Adipocyte (in vitro differentiated cells): Measurements from ENCODE around the gene ZMYND11.
"Not testable (repeated sequence)": the region's sequence is repeated elsewhere in the genome, so short reads cannot be mapped to it uniquely, and the experiment has no call there.

Experiments used
- DNase-seq: peaks from one replicate; pipeline ENCODE4 v3.0.0-alpha.2; 2015; ENCODE audit warnings: low read depth
- H3K27me3 ChIP-seq: replicated peaks from 2 replicates; pipeline ENCODE4 v1.7.0; 2013; ENCODE audit warnings: mild to moderate bottlenecking, low read length, moderate library complexity; ENCODE audit not compliant: control insufficient read depth, insufficient read depth
- H3K36me3 ChIP-seq: 2 replicates; pipeline ENCODE4 v1.7.0; 2013; ENCODE audit warnings: low read length, mild to moderate bottlenecking, moderate library complexity; ENCODE audit not compliant: control insufficient read depth, insufficient read depth, severe bottlenecking
- H3K4me1 ChIP-seq: 2 replicates; pipeline ENCODE4 v1.7.0; 2013; ENCODE audit warnings: mild to moderate bottlenecking, low read length, moderate library complexity; ENCODE audit not compliant: control insufficient read depth, insufficient read depth
- H3K4me3 ChIP-seq: 2 replicates; pipeline ENCODE4 v1.7.0; 2013; ENCODE audit warnings: mild to moderate bottlenecking, low read length, moderate library complexity
- H3K9ac ChIP-seq: 2 replicates; pipeline ENCODE4 v1.7.0; 2013; ENCODE audit warnings: mild to moderate bottlenecking, low read length, moderate library complexity
- H3K9me3 ChIP-seq: 2 replicates; pipeline ENCODE4 v1.7.0; 2013; ENCODE audit warnings: mild to moderate bottlenecking, low read length, moderate library complexity; ENCODE audit not compliant: control insufficient read depth

The ZMYND11 gene

GRCh38 chr10:287026-287709 lies 151.9 kb downstream of the ZMYND11 start:
- H3K9me3 ChIP-seq: no peaks in the 10 kb centered on the region
- H3K9ac ChIP-seq: no peak overlapping the region
- peaks cover 68% of the 10 kb centered on the region for H3K36me3 ChIP-seq
- peak; percentile 34 for DNase-seq
- no peak overlapping the region for H3K4me3 ChIP-seq
- peaks cover 6% of the 10 kb centered on the region for H3K4me1 ChIP-seq
- H3K27me3 ChIP-seq: no peaks in the 10 kb centered on the region

DNA sequence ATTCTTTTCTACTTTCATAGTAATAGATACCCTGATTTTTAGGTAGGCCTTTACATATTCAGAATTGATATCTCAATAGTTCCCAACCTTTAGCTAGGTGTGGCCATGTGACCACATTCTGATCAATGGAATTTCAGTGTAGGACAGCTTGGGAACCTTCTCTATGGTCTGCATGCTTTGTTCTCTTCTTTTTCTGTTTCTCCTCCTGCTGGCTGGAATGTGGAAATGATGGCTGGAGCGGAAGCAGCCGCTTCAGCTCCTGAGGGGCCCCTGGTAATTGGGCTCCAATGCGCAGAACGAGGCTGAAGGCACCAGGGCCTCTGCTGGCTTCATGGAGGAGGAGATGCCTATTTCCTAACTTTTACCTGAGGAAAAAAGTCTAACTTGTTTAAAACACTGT lies 152.6 kb downstream of the ZMYND11 start:
- no peaks in the 10 kb centered on the region for H3K4me1 ChIP-seq
- H3K9me3 ChIP-seq: no peaks in the 10 kb centered on the region
- H3K9ac ChIP-seq: no peak overlapping the region
- no peak overlapping the region for H3K4me3 ChIP-seq
- no peaks in the 10 kb centered on the region for H3K27me3 ChIP-seq
- DNase-seq: peak; percentile 25
- H3K36me3 ChIP-seq: peaks cover 62% of the 10 kb centered on the region

GRCh38 chr10:288316-289200 lies 153.3 kb downstream of the ZMYND11 start:
- peaks cover 54% of the 10 kb centered on the region for H3K36me3 ChIP-seq
- H3K9ac ChIP-seq: no peak overlapping the region
- no peaks in the 10 kb centered on the region for H3K27me3 ChIP-seq
- no peaks in the 10 kb centered on the region for H3K4me1 ChIP-seq
- no peaks in the 10 kb centered on the region for H3K9me3 ChIP-seq
- DNase-seq: no peak
- H3K4me3 ChIP-seq: no peak overlapping the region

GRCh38 chr10:289581-289980 lies 154.3 kb downstream of the ZMYND11 start:
- H3K9me3 ChIP-seq: no peaks in the 10 kb centered on the region
- H3K27me3 ChIP-seq: no peaks in the 10 kb centered on the region
- no peak for DNase-seq
- no peak overlapping the region for H3K4me3 ChIP-seq
- peaks cover 47% of the 10 kb centered on the region for H3K36me3 ChIP-seq
- H3K9ac ChIP-seq: peak overlapping the region; percentile 7
- H3K4me1 ChIP-seq: no peaks in the 10 kb centered on the region

- Histone ChIP-seq H3K27me3 (no peaks in the 10 kb centered on the region), H3K4me1 (no peaks in the 10 kb centered on the region), H3K4me3 (no peak overlapping the region), H3K9ac (peak overlapping the region; percentile 7), H3K9me3 (no peaks in the 10 kb centered on the region), H3K36me3 (peaks cover 42% of the 10 kb centered on the region)
- no peak for DNase-seq
Observed at GRCh38 chr10:290026-290725, 154.9 kb downstream of the ZMYND11 start.

DNA sequence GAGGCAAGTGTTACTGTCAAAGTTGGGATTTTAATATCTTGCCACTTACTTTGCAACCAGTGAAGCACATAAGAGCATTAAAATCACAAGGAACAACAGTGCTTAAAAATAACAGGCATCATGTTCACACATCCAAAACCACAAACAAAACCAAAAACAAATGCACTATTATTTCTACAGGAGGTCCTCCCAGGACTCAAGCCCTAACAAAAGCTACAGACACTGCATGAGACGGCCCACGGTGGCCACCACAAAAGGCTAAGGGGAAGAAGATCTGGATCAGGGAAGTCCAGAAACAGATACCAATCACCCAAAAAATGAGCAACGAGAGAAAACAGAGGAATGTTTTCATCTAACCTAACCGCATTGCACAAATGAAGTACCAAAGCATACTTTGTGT lies 158.4 kb downstream of the ZMYND11 start:
- H3K27me3 ChIP-seq: no peaks in the 10 kb centered on the region
- H3K4me3 ChIP-seq: no peak overlapping the region
- H3K9me3 ChIP-seq: no peaks in the 10 kb centered on the region
- H3K36me3 ChIP-seq: peaks cover 19% of the 10 kb centered on the region
- H3K9ac ChIP-seq: no peak overlapping the region
- H3K4me1 ChIP-seq: peaks cover 9% of the 10 kb centered on the region
- DNase-seq: no peak

- no peaks in the 10 kb centered on the region for H3K9me3 ChIP-seq
- H3K4me1 ChIP-seq: peaks cover 9% of the 10 kb centered on the region
- no peaks in the 10 kb centered on the region for H3K27me3 ChIP-seq
- peaks cover 24% of the 10 kb centered on the region for H3K36me3 ChIP-seq
- peak; percentile 31 for DNase-seq
- H3K9ac ChIP-seq: peak overlapping the region; percentile 30
- peak overlapping the region; percentile 69 for H3K4me3 ChIP-seq
Observed at GRCh38 chr10:297567-297966, 162.3 kb downstream of the ZMYND11 start.

- peaks cover 27% of the 10 kb centered on the region for H3K36me3 ChIP-seq
- H3K9me3 ChIP-seq: no peaks in the 10 kb centered on the region
- peaks cover 9% of the 10 kb centered on the region for H3K4me1 ChIP-seq
- no peak overlapping the region for H3K9ac ChIP-seq
- H3K4me3 ChIP-seq: no peak overlapping the region
- no peak for DNase-seq
- no peaks in the 10 kb centered on the region for H3K27me3 ChIP-seq
Observed at GRCh38 chr10:298033-298432, 162.8 kb downstream of the ZMYND11 start.

DNA sequence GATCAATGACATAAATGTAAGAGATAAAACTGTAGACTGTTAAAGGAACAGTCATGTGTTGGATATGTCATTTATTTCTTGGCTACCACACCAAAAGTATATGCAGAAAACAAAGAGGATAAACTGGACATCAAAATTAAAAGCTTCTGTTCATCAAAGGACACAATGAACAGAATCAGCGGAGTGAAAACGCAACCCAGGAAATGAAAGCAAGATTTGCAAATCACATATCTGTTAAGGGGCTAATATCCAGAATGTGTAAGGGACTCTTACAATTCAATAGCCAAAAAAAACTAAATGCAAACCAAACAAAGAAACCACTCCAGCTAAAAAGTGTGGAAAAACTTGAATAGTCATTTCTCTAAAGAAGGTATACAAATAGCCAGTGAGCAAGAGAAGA lies 164.3 kb downstream of the ZMYND11 start:
- Histone ChIP-seq H3K9ac (no peak overlapping the region), H3K9me3 (no peaks in the 10 kb centered on the region), H3K4me3 (no peak overlapping the region), H3K27me3 (no peaks in the 10 kb centered on the region), H3K36me3 (peaks cover 28% of the 10 kb centered on the region), H3K4me1 (peaks cover 9% of the 10 kb centered on the region)
- no peak for DNase-seq

DNA sequence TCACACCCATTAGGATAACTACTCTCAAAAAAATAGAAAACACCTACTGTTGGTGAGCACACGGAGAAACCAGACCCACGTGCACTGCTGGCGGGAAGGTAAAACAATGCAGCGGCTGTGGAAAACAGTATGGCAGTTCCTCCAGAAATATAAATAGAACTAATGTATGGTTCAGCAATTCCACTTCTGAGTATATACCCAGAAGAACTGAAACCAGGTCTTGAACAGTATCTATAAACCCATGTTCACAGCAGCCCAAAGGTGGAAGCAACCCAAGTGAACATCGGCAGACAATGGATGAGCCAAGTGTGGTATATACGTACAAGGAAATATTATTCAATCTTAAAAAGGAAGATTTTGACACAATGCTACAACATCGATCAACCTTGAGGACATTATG lies 164.7 kb downstream of the ZMYND11 start:
- Histone ChIP-seq H3K4me3 (no peak overlapping the region), H3K9me3 (no peaks in the 10 kb centered on the region), H3K4me1 (peaks cover 9% of the 10 kb centered on the region), H3K27me3 (no peaks in the 10 kb centered on the region), H3K9ac (no peak overlapping the region), H3K36me3 (peaks cover 28% of the 10 kb centered on the region)
- DNase-seq: no peak

DNA sequence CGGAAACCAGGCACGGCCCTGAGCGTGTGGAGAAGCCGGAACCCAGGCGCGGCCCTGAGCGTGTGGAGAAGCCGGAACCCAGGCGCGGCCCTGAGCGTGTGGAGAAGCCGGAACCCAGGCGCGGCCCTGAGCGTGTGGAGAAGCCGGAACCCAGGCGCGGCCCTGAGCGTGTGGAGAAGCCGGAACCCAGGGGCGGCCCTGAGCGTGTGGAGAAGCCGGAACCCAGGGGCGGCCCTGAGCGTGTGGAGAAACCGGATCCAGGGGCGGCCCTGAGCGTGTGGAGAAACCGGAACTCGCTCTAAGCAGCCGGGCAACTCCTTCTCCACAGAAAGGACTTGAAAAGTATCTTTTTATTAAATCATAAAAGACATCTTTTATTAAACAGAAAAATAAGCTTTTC lies 165.3 kb downstream of the ZMYND11 start:
- not testable (repeated sequence) for H3K9me3 ChIP-seq, H3K9ac ChIP-seq, DNase-seq, H3K4me1 ChIP-seq, H3K27me3 ChIP-seq, H3K4me3 ChIP-seq
- peaks cover 28% of the 10 kb centered on the region for H3K36me3 ChIP-seq
